HepG2 (cell line): Measurements from ENCODE around the gene CCDC69. TPM values are rescaled to one million over a fixed set of nuclear protein-coding genes. Genes with fewer than 3 reads are reported as not detected.

Experiments used
- ASH2L ChIP-seq: fragments of 300-600, 200-600 bp; sonication (generic); IDR thresholded peaks from 2 replicates; pipeline ENCODE4 v1.7.0; 2017; ENCODE audit warnings: low read depth, mild to moderate bottlenecking, moderate library complexity, mixed read lengths, low read length; ENCODE audit not compliant: insufficient read length
- ELF3 ChIP-seq: IDR thresholded peaks from 2 replicates; pipeline ENCODE4 v1.6.1; 2016; ENCODE audit warnings: missing genetic modification reagents, missing compliant biosample characterization
- ELF4 ChIP-seq: sonication (generic); formaldehyde crosslinking; IDR thresholded peaks from 2 replicates; pipeline ENCODE4 v1.5.0; 2020; ENCODE audit warnings: missing genetic modification reagents, mild to moderate bottlenecking, moderate library complexity, borderline replicate concordance
- GATA4 ChIP-seq: sonication (generic); IDR thresholded peaks from 2 replicates; pipeline ENCODE4 v1.6.1; 2016; ENCODE audit warnings: antibody characterized with exemption, low read depth, borderline replicate concordance
- GZF1 ChIP-seq: sonication (generic); formaldehyde crosslinking; IDR thresholded peaks from 2 replicates; pipeline ENCODE4 v1.5.1; 2020; ENCODE audit warnings: mild to moderate bottlenecking, missing genetic modification reagents
- KDM2A ChIP-seq: sonication (generic); formaldehyde crosslinking; IDR thresholded peaks from 2 replicates; pipeline ENCODE4 v1.4.0; 2020; ENCODE audit warnings: low read depth, missing genetic modification reagents, borderline replicate concordance
- NONO ChIP-seq, 2 experiments: fragments of 450-650 bp in 1 of 2; sonication (generic) in 1 of 2; formaldehyde crosslinking in 1 of 2; IDR thresholded peaks in 1 of 2; conservative IDR thresholded peaks in 1 of 2; 2 replicates each; pipeline versions ENCODE4 v1.6.1 to v1.8.0; 2017 to 2022; ENCODE audit warnings: mild to moderate bottlenecking in 1 of 2, missing genetic modification reagents in 1 of 2, moderate library complexity in 1 of 2
- TAF1 ChIP-seq: sonication (generic); formaldehyde crosslinking; IDR thresholded peaks from 2 replicates; pipeline ENCODE4 v1.4.0; 2020; ENCODE audit warnings: missing genetic modification reagents
- ZNF598 ChIP-seq: sonication (generic); formaldehyde crosslinking; IDR thresholded peaks from 2 replicates; pipeline ENCODE4 v1.5.1; 2020; ENCODE audit warnings: mild to moderate bottlenecking, missing genetic modification reagents, borderline replicate concordance
- ZNF720 ChIP-seq: sonication (generic); formaldehyde crosslinking; IDR thresholded peaks from 2 replicates; pipeline ENCODE4 v1.4.0; 2020; ENCODE audit warnings: missing genetic modification reagents
- polyA plus RNA-seq, 8 experiments: library from polyadenylated mRNA; depleted of rRNA in 3 of 8; stranded (reverse) in 7 of 8; unstranded in 1 of 8; fragments of >200 nt; fragmentation: Illumina TruSeq in 4 of 8; extraction: Trizol in 4 of 8; gene quantifications; 2 replicates each; pipeline versions ENCODE4 v1.2.1 to v1.2.3, GENCODE V29; 2011 to 2016; ENCODE audit warnings: low read depth in 4 of 8, missing spikeins in 1 of 8, mixed read lengths in 1 of 8; ENCODE audit not compliant: insufficient read depth in 1 of 8
- total RNA-seq, 5 experiments: library from RNA; depleted of rRNA; stranded (reverse); fragments of >200 nt; fragmentation: Illumina TruSeq; extraction: Trizol; gene quantifications; 2 replicates each; pipeline ENCODE4 v1.2.3, GENCODE V29; 2016; ENCODE audit warnings: low read depth in 1 of 5
- TF ChIP-seq, protein P1 (sequence below): fragments of 450-650 bp; IDR thresholded peaks from 2 replicates; pipeline ENCODE4 v1.6.1; 2017; ENCODE audit warnings: mild to moderate bottlenecking
- TF ChIP-seq, protein P2 (sequence below), 2 experiments: IDR thresholded peaks; 2 replicates each; pipeline ENCODE4 v1.6.1; 2011 to 2012; ENCODE audit warnings: low read length in 2 of 2, borderline replicate concordance in 1 of 2, low read depth in 1 of 2, mild to moderate bottlenecking in 1 of 2, moderate library complexity in 1 of 2
- TF ChIP-seq, protein P3 (sequence below): sonication (generic); formaldehyde crosslinking; IDR thresholded peaks from 2 replicates; pipeline ENCODE4 v1.4.0; 2020; ENCODE audit warnings: missing genetic modification reagents, borderline replicate concordance
- TF ChIP-seq, protein P4 (sequence below): sonication (generic); formaldehyde crosslinking; IDR thresholded peaks from 2 replicates; pipeline ENCODE4 v1.8.1; 2022; ENCODE audit warnings: low read depth, mild to moderate bottlenecking, missing genetic modification reagents

CCDC69 gene
- total and polyA plus RNA-seq, 2 of the 13 experiments (the other 11 are each of a cell fraction or from before 2014, with no cell fraction given): 12.2 to 45.2 TPM

DNA sequence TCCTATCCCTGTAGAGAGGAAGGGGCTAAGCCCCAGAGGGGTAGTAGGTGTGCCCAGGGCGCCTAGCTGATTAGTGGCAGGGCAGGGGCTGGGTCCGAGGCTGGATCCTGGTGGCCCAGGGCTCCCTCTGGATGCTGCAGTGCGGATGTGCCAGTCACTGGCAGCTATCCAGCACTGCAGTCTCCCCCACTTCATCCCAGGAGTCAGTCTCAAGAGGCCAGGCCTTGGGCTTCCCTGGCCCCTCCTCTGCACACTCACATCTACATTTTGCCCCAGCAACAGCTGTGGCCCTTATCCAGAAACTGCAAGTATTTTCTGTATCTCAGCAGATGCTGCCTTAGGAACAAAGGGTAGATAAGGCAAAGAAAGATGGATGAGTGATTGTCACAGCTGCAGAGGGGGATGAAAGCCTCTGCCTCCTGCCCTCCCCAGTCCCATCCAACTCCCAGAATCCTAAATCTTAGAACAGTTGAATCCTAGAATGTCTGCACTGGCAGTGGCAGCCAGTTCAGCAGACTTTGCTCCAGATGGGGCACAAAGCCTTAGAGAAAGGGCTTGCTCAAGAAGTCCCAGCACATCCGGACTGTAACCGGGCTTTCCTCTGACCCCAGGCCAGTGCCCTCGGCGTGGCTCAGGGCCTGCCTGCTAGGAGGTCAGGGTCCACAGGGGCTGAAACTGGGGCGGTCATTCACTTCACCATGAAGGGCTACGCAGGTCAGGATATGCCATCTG, 68.0 kb downstream of the CCDC69 start (continued):
- TF ChIP-seq ZNF720 (CRISPR knock-in tag) (no peak), ZNF598 (no peak), GZF1 (CRISPR knock-in tag) (no peak; the same call in 1 of the 2 replicates), ELF4 (CRISPR knock-in tag) (no peak), ASH2L (no peak), GATA4 (no peak), TAF1 (CRISPR knock-in tag) (peak; percentile 38; the same call in 1 of the 2 replicates), KDM2A (CRISPR knock-in tag) (peak; percentile 51; the same call in 1 of the 2 replicates), ELF3 (CRISPR knock-in tag) (no peak), NONO (IDR thresholded peaks at IDR 0.05) (no peak), NONO (CRISPR knock-in tag; conservative IDR thresholded peaks at IDR 0.05) (no peak; the same call in 1 of the 2 replicates)
- TF ChIP-seq, protein P1, sequence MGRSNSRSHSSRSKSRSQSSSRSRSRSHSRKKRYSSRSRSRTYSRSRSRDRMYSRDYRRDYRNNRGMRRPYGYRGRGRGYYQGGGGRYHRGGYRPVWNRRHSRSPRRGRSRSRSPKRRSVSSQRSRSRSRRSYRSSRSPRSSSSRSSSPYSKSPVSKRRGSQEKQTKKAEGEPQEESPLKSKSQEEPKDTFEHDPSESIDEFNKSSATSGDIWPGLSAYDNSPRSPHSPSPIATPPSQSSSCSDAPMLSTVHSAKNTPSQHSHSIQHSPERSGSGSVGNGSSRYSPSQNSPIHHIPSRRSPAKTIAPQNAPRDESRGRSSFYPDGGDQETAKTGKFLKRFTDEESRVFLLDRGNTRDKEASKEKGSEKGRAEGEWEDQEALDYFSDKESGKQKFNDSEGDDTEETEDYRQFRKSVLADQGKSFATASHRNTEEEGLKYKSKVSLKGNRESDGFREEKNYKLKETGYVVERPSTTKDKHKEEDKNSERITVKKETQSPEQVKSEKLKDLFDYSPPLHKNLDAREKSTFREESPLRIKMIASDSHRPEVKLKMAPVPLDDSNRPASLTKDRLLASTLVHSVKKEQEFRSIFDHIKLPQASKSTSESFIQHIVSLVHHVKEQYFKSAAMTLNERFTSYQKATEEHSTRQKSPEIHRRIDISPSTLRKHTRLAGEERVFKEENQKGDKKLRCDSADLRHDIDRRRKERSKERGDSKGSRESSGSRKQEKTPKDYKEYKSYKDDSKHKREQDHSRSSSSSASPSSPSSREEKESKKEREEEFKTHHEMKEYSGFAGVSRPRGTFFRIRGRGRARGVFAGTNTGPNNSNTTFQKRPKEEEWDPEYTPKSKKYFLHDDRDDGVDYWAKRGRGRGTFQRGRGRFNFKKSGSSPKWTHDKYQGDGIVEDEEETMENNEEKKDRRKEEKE: no peak
- TF ChIP-seq, protein P2, sequence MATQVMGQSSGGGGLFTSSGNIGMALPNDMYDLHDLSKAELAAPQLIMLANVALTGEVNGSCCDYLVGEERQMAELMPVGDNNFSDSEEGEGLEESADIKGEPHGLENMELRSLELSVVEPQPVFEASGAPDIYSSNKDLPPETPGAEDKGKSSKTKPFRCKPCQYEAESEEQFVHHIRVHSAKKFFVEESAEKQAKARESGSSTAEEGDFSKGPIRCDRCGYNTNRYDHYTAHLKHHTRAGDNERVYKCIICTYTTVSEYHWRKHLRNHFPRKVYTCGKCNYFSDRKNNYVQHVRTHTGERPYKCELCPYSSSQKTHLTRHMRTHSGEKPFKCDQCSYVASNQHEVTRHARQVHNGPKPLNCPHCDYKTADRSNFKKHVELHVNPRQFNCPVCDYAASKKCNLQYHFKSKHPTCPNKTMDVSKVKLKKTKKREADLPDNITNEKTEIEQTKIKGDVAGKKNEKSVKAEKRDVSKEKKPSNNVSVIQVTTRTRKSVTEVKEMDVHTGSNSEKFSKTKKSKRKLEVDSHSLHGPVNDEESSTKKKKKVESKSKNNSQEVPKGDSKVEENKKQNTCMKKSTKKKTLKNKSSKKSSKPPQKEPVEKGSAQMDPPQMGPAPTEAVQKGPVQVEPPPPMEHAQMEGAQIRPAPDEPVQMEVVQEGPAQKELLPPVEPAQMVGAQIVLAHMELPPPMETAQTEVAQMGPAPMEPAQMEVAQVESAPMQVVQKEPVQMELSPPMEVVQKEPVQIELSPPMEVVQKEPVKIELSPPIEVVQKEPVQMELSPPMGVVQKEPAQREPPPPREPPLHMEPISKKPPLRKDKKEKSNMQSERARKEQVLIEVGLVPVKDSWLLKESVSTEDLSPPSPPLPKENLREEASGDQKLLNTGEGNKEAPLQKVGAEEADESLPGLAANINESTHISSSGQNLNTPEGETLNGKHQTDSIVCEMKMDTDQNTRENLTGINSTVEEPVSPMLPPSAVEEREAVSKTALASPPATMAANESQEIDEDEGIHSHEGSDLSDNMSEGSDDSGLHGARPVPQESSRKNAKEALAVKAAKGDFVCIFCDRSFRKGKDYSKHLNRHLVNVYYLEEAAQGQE (IDR thresholded peaks at IDR 0.05; ENCODE audit: borderline replicate concordance in 1 of 2, low read depth in 1 of 2, low read length in 2 of 2): 0 out of 4 replicates have a peak, but pooled peaks of 1 of the 2 experiments have one; percentile 29
- TF ChIP-seq, protein P3, sequence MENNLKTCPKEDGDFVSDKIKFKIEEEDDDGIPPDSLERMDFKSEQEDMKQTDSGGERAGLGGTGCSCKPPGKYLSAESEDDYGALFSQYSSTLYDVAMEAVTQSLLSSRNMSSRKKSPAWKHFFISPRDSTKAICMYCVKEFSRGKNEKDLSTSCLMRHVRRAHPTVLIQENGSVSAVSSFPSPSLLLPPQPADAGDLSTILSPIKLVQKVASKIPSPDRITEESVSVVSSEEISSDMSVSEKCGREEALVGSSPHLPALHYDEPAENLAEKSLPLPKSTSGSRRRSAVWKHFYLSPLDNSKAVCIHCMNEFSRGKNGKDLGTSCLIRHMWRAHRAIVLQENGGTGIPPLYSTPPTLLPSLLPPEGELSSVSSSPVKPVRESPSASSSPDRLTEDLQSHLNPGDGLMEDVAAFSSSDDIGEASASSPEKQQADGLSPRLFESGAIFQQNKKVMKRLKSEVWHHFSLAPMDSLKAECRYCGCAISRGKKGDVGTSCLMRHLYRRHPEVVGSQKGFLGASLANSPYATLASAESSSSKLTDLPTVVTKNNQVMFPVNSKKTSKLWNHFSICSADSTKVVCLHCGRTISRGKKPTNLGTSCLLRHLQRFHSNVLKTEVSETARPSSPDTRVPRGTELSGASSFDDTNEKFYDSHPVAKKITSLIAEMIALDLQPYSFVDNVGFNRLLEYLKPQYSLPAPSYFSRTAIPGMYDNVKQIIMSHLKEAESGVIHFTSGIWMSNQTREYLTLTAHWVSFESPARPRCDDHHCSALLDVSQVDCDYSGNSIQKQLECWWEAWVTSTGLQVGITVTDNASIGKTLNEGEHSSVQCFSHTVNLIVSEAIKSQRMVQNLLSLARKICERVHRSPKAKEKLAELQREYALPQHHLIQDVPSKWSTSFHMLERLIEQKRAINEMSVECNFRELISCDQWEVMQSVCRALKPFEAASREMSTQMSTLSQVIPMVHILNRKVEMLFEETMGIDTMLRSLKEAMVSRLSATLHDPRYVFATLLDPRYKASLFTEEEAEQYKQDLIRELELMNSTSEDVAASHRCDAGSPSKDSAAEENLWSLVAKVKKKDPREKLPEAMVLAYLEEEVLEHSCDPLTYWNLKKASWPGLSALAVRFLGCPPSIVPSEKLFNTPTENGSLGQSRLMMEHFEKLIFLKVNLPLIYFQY (CRISPR knock-in tag): no peak; the same call in 1 of the 2 replicates
- TF ChIP-seq, protein P4, sequence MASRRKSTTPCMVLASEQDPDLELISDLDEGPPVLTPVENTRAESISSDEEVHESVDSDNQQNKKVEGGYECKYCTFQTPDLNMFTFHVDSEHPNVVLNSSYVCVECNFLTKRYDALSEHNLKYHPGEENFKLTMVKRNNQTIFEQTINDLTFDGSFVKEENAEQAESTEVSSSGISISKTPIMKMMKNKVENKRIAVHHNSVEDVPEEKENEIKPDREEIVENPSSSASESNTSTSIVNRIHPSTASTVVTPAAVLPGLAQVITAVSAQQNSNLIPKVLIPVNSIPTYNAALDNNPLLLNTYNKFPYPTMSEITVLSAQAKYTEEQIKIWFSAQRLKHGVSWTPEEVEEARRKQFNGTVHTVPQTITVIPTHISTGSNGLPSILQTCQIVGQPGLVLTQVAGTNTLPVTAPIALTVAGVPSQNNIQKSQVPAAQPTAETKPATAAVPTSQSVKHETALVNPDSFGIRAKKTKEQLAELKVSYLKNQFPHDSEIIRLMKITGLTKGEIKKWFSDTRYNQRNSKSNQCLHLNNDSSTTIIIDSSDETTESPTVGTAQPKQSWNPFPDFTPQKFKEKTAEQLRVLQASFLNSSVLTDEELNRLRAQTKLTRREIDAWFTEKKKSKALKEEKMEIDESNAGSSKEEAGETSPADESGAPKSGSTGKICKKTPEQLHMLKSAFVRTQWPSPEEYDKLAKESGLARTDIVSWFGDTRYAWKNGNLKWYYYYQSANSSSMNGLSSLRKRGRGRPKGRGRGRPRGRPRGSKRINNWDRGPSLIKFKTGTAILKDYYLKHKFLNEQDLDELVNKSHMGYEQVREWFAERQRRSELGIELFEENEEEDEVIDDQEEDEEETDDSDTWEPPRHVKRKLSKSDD (CRISPR knock-in tag): no peak
